HEK293 (cell line): ENCODE data around the gene ETHE1.

Source experiments
- FEZF1 ChIP-seq: fragments of 450-650 bp; formaldehyde crosslinking; IDR thresholded peaks from 2 replicates; pipeline ENCODE4 v1.5.1; 2016; ENCODE audit warnings: missing biosample characterization, missing genetic modification characterization
- GLIS1 ChIP-seq: fragments of 450-650 bp; formaldehyde crosslinking; IDR thresholded peaks from 2 replicates; pipeline ENCODE4 v1.5.1; 2016; ENCODE audit warnings: missing biosample characterization, missing genetic modification characterization
- IKZF3 ChIP-seq: fragments of 450-650 bp; IDR thresholded peaks from 2 replicates; pipeline ENCODE4 v1.5.0; 2018; ENCODE audit warnings: missing biosample characterization, mild to moderate bottlenecking, missing genetic modification characterization, moderate library complexity
- SALL2 ChIP-seq: fragments of 450-650 bp; formaldehyde crosslinking; IDR thresholded peaks from 2 replicates; pipeline ENCODE4 v1.5.0; 2017; ENCODE audit warnings: missing biosample characterization, mild to moderate bottlenecking, missing genetic modification characterization, borderline replicate concordance
- ZBTB21 ChIP-seq: fragments of 450-650 bp; formaldehyde crosslinking; IDR thresholded peaks from 2 replicates; pipeline ENCODE4 v1.5.1; 2017; ENCODE audit warnings: missing biosample characterization, missing genetic modification characterization
- ZBTB8A ChIP-seq: fragments of 450-650 bp; formaldehyde crosslinking; IDR thresholded peaks from 2 replicates; pipeline ENCODE4 v1.5.1; 2016; ENCODE audit warnings: missing biosample characterization, missing genetic modification characterization
- ZNF10 ChIP-seq: fragments of 450-650 bp; formaldehyde crosslinking; IDR thresholded peaks from 2 replicates; pipeline ENCODE4 v1.5.1; 2017; ENCODE audit warnings: missing biosample characterization, missing genetic modification characterization
- ZNF112 ChIP-seq: fragments of 450-650 bp; formaldehyde crosslinking; IDR thresholded peaks from 2 replicates; pipeline ENCODE4 v1.5.0; 2017; ENCODE audit warnings: missing biosample characterization, missing genetic modification characterization
- ZNF157 ChIP-seq: fragments of 450-650 bp; formaldehyde crosslinking; IDR thresholded peaks from 2 replicates; pipeline ENCODE4 v1.5.1; 2016; ENCODE audit warnings: missing biosample characterization, missing genetic modification characterization
- ZNF169 ChIP-seq: fragments of 450-650 bp; formaldehyde crosslinking; IDR thresholded peaks from 2 replicates; pipeline ENCODE4 v1.5.1; 2016; ENCODE audit warnings: missing biosample characterization, missing genetic modification characterization
- ZNF175 ChIP-seq: fragments of 450-650 bp; formaldehyde crosslinking; IDR thresholded peaks from 2 replicates; pipeline ENCODE4 v1.5.1; 2016; ENCODE audit warnings: missing biosample characterization, missing genetic modification characterization
- ZNF248 ChIP-seq: fragments of 450-650 bp; formaldehyde crosslinking; IDR thresholded peaks from 2 replicates; pipeline ENCODE4 v1.5.1; 2017; ENCODE audit warnings: missing biosample characterization, missing genetic modification characterization
- ZNF354C ChIP-seq: fragments of 450-650 bp; formaldehyde crosslinking; IDR thresholded peaks from 2 replicates; pipeline ENCODE4 v1.5.1; 2016; ENCODE audit warnings: missing biosample characterization, missing genetic modification characterization, low read depth, borderline replicate concordance
- ZNF37A ChIP-seq: fragments of 450-650 bp; IDR thresholded peaks from 2 replicates; pipeline ENCODE4 v1.5.1; 2018; ENCODE audit warnings: missing biosample characterization, missing genetic modification characterization
- ZNF544 ChIP-seq: fragments of 450-650 bp; formaldehyde crosslinking; IDR thresholded peaks from 2 replicates; pipeline ENCODE4 v1.5.0; 2017; ENCODE audit warnings: missing biosample characterization, missing genetic modification characterization
- ZNF555 ChIP-seq: fragments of 450-650 bp; formaldehyde crosslinking; conservative IDR thresholded peaks from 2 replicates; pipeline ENCODE4 v1.5.1; 2017; ENCODE audit warnings: missing biosample characterization, mild to moderate bottlenecking, missing genetic modification characterization, inconsistent platforms
- ZNF571 ChIP-seq: fragments of 450-650 bp; formaldehyde crosslinking; IDR thresholded peaks from 2 replicates; pipeline ENCODE4 v1.5.0; 2017; ENCODE audit warnings: missing biosample characterization, missing genetic modification characterization
- ZNF596 ChIP-seq: fragments of 450-650 bp; IDR thresholded peaks from 2 replicates; pipeline ENCODE4 v1.5.0; 2018; ENCODE audit warnings: missing biosample characterization, mild to moderate bottlenecking, missing genetic modification characterization, moderate library complexity
- ZNF610 ChIP-seq: fragments of 450-650 bp; formaldehyde crosslinking; IDR thresholded peaks from 2 replicates; pipeline ENCODE4 v1.5.1; 2016; ENCODE audit warnings: missing biosample characterization, missing genetic modification characterization, borderline replicate concordance
- ZNF660 ChIP-seq: fragments of 450-650 bp; IDR thresholded peaks from 2 replicates; pipeline ENCODE4 v1.5.1; 2018; ENCODE audit warnings: missing biosample characterization, mild to moderate bottlenecking, missing genetic modification characterization
- ZNF791 ChIP-seq: fragments of 450-650 bp; formaldehyde crosslinking; IDR thresholded peaks from 2 replicates; pipeline ENCODE4 v1.5.1; 2016; ENCODE audit warnings: missing biosample characterization, missing genetic modification characterization
- ZNF830 ChIP-seq: fragments of 450-650 bp; IDR thresholded peaks from 2 replicates; pipeline ENCODE4 v1.5.0; 2018; ENCODE audit warnings: missing biosample characterization, missing genetic modification characterization, low read depth, mild to moderate bottlenecking, moderate library complexity
- TF ChIP-seq, protein P1 (sequence below): fragments of 450-650 bp; formaldehyde crosslinking; IDR thresholded peaks from 2 replicates; pipeline ENCODE4; 2016; ENCODE audit warnings: missing biosample characterization, missing genetic modification characterization
- TF ChIP-seq, protein P2 (sequence below): fragments of 450-650 bp; formaldehyde crosslinking; IDR thresholded peaks from 2 replicates; pipeline ENCODE4 v1.5.1; 2016; ENCODE audit warnings: missing biosample characterization, missing genetic modification characterization
- TF ChIP-seq, protein P3 (sequence below): fragments of 450-650 bp; IDR thresholded peaks from 2 replicates; pipeline ENCODE4 v1.5.1; 2018; ENCODE audit warnings: missing biosample characterization, missing genetic modification characterization
- TF ChIP-seq, protein P4 (sequence below): fragments of 450-650 bp; formaldehyde crosslinking; IDR thresholded peaks from 2 replicates; pipeline ENCODE4 v1.5.1; 2016; ENCODE audit warnings: missing biosample characterization, missing genetic modification characterization
- TF ChIP-seq, protein P5 (sequence below): fragments of 450-650 bp; formaldehyde crosslinking; optimal IDR thresholded peaks from 2 replicates; pipeline ENCODE3; 2016; ENCODE audit warnings: missing biosample characterization, mild to moderate bottlenecking, missing genetic modification characterization
- TF ChIP-seq, protein P6 (sequence below): fragments of 450-650 bp; formaldehyde crosslinking; IDR thresholded peaks from 2 replicates; pipeline ENCODE4 v1.5.1; 2017; ENCODE audit warnings: missing biosample characterization, missing genetic modification characterization

The ETHE1 gene

DNA sequence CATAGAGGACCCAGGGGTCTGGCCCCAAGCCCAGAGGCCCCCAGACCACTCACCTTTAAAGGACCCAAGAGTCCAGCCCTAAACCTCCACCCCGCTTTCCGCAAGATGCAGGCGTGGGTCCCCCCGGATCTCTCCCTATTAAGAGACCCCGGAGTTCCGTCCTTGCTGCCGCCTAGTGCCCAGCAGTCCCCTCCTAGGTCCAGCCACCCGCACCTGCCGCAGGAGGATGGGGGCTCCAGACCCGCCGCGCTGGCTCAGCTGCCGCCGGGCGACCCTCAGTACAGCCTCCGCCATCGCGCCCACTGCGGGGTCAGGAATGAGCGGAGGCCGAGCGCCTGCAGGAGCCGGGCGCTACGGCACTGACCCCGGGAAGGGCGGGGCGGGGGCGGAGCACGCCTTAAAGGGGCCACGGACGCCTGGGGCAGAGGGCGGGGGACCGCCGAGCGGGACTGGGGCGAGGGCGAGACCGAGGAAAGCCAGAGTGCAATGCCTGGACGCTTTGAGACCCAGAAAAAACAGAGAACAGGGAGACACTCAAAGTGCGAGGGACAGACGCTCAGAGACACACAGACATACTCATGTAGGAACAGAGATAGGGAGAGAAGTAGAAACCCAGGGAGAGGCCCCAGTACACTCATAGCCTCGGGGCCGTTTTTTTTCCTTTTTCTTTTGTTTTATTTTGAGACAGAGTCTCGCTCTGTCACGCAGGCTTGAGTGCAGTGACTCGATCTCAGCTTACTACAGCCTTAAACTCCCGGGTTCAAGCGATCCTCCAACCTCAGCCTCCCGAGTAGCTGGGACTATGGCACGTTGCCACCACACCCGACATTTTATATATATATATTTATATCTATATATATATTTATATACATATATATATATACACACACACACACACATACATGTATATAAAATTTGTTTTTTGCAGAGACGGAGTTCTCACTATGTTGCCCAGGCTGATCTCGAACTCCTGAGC, at the start of gene ETHE1 (continued):
- TF ChIP-seq ZNF169 (tag by site-specific recombination) (0 out of 2 replicates have a peak, but pooled peaks have one; percentile 16), ZNF112 (tag by site-specific recombination) (no peak), FEZF1 (tag by site-specific recombination) (no peak), ZNF544 (no peak), ZNF830 (tag by site-specific recombination) (no peak), ZNF791 (no peak), ZBTB21 (tag by site-specific recombination) (no peak; the same call in 1 of the 2 replicates), ZNF555 (no peak), ZNF10 (no peak), ZNF175 (tag by site-specific recombination) (no peak), ZNF571 (tag by site-specific recombination) (no peak), ZNF354C (tag by site-specific recombination) (no peak), ZNF660 (tag by site-specific recombination) (peak; percentile 28; the same call in 1 of the 2 replicates), ZNF596 (tag by site-specific recombination) (no peak), ZNF248 (tag by site-specific recombination) (no peak), ZNF610 (tag by site-specific recombination) (peak; percentile 69; the same call in 1 of the 2 replicates), ZNF157 (tag by site-specific recombination) (no peak), ZNF37A (no peak), GLIS1 (tag by site-specific recombination) (peak; percentile 52), SALL2 (tag by site-specific recombination) (no peak), ZBTB8A (tag by site-specific recombination) (peak; percentile 97), IKZF3 (tag by site-specific recombination) (no peak)
- TF ChIP-seq, protein P1, sequence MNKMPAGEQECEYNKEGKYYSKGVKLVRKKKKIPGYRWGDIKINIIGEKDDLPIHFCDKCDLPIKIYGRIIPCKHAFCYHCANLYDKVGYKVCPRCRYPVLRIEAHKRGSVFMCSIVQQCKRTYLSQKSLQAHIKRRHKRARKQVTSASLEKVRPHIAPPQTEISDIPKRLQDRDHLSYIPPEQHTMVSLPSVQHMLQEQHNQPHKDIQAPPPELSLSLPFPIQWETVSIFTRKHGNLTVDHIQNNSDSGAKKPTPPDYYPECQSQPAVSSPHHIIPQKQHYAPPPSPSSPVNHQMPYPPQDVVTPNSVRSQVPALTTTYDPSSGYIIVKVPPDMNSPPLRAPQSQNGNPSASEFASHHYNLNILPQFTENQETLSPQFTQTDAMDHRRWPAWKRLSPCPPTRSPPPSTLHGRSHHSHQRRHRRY (tag by site-specific recombination) = no peak
- TF ChIP-seq, protein P2, sequence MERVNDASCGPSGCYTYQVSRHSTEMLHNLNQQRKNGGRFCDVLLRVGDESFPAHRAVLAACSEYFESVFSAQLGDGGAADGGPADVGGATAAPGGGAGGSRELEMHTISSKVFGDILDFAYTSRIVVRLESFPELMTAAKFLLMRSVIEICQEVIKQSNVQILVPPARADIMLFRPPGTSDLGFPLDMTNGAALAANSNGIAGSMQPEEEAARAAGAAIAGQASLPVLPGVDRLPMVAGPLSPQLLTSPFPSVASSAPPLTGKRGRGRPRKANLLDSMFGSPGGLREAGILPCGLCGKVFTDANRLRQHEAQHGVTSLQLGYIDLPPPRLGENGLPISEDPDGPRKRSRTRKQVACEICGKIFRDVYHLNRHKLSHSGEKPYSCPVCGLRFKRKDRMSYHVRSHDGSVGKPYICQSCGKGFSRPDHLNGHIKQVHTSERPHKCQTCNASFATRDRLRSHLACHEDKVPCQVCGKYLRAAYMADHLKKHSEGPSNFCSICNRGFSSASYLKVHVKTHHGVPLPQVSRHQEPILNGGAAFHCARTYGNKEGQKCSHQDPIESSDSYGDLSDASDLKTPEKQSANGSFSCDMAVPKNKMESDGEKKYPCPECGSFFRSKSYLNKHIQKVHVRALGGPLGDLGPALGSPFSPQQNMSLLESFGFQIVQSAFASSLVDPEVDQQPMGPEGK = peak; percentile 94
- TF ChIP-seq, protein P3, sequence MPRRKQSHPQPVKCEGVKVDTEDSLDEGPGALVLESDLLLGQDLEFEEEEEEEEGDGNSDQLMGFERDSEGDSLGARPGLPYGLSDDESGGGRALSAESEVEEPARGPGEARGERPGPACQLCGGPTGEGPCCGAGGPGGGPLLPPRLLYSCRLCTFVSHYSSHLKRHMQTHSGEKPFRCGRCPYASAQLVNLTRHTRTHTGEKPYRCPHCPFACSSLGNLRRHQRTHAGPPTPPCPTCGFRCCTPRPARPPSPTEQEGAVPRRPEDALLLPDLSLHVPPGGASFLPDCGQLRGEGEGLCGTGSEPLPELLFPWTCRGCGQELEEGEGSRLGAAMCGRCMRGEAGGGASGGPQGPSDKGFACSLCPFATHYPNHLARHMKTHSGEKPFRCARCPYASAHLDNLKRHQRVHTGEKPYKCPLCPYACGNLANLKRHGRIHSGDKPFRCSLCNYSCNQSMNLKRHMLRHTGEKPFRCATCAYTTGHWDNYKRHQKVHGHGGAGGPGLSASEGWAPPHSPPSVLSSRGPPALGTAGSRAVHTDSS = no peak
- TF ChIP-seq, protein P4, sequence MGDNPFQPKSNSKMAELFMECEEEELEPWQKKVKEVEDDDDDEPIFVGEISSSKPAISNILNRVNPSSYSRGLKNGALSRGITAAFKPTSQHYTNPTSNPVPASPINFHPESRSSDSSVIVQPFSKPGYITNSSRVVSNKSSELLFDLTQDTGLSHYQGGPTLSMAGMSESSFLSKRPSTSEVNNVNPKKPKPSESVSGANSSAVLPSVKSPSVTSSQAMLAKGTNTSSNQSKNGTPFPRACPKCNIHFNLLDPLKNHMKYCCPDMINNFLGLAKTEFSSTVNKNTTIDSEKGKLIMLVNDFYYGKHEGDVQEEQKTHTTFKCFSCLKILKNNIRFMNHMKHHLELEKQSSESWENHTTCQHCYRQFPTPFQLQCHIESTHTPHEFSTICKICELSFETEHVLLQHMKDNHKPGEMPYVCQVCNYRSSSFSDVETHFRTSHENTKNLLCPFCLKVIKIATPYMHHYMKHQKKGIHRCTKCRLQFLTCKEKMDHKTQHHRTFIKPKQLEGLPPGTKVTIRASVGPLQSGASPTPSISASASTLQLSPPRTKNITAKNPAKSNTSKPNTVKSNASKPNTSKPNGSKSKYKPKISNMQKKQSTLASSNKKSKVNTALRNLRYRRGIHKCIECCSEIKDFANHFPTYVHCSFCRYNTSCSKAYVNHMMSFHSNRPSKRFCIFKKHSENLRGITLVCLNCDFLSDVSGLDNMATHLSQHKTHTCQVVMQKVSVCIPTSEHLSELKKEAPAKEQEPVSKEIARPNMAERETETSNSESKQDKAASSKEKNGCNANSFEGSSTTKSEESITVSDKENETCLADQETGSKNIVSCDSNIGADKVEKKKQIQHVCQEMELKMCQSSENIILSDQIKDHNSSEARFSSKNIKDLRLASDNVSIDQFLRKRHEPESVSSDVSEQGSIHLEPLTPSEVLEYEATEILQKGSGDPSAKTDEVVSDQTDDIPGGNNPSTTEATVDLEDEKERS (tag by site-specific recombination) = peak; percentile 62; the same call in 1 of the 2 replicates
- TF ChIP-seq, protein P5, sequence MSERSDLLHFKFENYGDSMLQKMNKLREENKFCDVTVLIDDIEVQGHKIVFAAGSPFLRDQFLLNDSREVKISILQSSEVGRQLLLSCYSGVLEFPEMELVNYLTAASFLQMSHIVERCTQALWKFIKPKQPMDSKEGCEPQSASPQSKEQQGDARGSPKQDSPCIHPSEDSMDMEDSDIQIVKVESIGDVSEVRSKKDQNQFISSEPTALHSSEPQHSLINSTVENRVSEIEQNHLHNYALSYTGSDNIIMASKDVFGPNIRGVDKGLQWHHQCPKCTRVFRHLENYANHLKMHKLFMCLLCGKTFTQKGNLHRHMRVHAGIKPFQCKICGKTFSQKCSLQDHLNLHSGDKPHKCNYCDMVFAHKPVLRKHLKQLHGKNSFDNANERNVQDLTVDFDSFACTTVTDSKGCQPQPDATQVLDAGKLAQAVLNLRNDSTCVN (tag by site-specific recombination) = peak; percentile 66
- TF ChIP-seq, protein P6, sequence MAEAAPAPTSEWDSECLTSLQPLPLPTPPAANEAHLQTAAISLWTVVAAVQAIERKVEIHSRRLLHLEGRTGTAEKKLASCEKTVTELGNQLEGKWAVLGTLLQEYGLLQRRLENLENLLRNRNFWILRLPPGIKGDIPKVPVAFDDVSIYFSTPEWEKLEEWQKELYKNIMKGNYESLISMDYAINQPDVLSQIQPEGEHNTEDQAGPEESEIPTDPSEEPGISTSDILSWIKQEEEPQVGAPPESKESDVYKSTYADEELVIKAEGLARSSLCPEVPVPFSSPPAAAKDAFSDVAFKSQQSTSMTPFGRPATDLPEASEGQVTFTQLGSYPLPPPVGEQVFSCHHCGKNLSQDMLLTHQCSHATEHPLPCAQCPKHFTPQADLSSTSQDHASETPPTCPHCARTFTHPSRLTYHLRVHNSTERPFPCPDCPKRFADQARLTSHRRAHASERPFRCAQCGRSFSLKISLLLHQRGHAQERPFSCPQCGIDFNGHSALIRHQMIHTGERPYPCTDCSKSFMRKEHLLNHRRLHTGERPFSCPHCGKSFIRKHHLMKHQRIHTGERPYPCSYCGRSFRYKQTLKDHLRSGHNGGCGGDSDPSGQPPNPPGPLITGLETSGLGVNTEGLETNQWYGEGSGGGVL = 0 out of 2 replicates have a peak, but pooled peaks have one; percentile 6
